Mesenchymal stem cell (in vitro differentiated cells and primary cell): ENCODE measurements around the gene SERPINB4. TPM values are rescaled to one million over a fixed set of nuclear protein-coding genes. Genes with fewer than 3 reads are reported as not detected.
"Not testable (repeated sequence)": the region's sequence is repeated elsewhere in the genome, so short reads cannot be mapped to it uniquely, and the experiment has no call there.

Experiments used
- DNase-seq: peaks from one replicate; pipeline ENCODE4 v3.0.0-alpha.2; 2013
- H2AFZ ChIP-seq: one replicate; pipeline ENCODE4 v1.6.1; 2013; ENCODE audit warnings: low read depth, mild to moderate bottlenecking, control low read depth, inconsistent platforms, low read length, moderate library complexity
- H2AK5ac ChIP-seq: 2 replicates; pipeline ENCODE4 v1.6.1; 2013; ENCODE audit warnings: low read length, moderate library complexity, mild to moderate bottlenecking, inconsistent platforms; ENCODE audit not compliant: severe bottlenecking
- H2BK120ac ChIP-seq: one replicate; pipeline ENCODE4 v1.6.1; 2013; ENCODE audit warnings: low read depth, mild to moderate bottlenecking, inconsistent platforms, low read length, moderate library complexity
- H2BK12ac ChIP-seq, 2 experiments: one replicate each; pipeline ENCODE4 v1.6.1; 2013; ENCODE audit warnings: inconsistent platforms in 2 of 2, low read length in 2 of 2, mild to moderate bottlenecking in 2 of 2, moderate library complexity in 2 of 2, control low read depth in 1 of 2
- H2BK15ac ChIP-seq: one replicate; pipeline ENCODE4 v1.6.1; 2013; ENCODE audit warnings: mild to moderate bottlenecking, low read depth, inconsistent platforms; ENCODE audit not compliant: poor library complexity, severe bottlenecking
- H2BK5ac ChIP-seq: 2 replicates; pipeline ENCODE4 v1.6.1; 2013; ENCODE audit warnings: low read depth, mild to moderate bottlenecking, low read length, control low read depth, inconsistent platforms; ENCODE audit not compliant: poor library complexity, severe bottlenecking
- H3K14ac ChIP-seq, 2 experiments: one replicate each; pipeline ENCODE4 v1.6.1; 2013; ENCODE audit warnings: inconsistent platforms in 2 of 2, low read length in 2 of 2, control low read depth in 1 of 2, mild to moderate bottlenecking in 1 of 2, moderate library complexity in 1 of 2
- H3K18ac ChIP-seq, 2 experiments: one replicate each; pipeline ENCODE4 v1.6.1; 2013; ENCODE audit warnings: inconsistent platforms in 2 of 2, low read length in 2 of 2, control low read depth in 1 of 2, low read depth in 1 of 2, mild to moderate bottlenecking in 1 of 2
- H3K23ac ChIP-seq, 2 experiments: one replicate each; pipeline ENCODE4 v1.6.1; 2013; ENCODE audit warnings: inconsistent platforms in 2 of 2, low read length in 2 of 2, mild to moderate bottlenecking in 2 of 2, moderate library complexity in 2 of 2, control low read depth in 1 of 2
- H3K27ac ChIP-seq: 2 replicates; pipeline ENCODE4 v1.5.1; 2013; ENCODE audit warnings: mild to moderate bottlenecking, moderate library complexity, low read length, control low read depth, inconsistent platforms; ENCODE audit not compliant: poor library complexity, severe bottlenecking
- H3K27me3 ChIP-seq, 2 experiments: 2 replicates each; pipeline versions ENCODE4 v1.6.1 to v1.7.0; 2013; ENCODE audit warnings: low read length in 2 of 2, mild to moderate bottlenecking in 2 of 2, moderate library complexity in 2 of 2, control low read depth in 1 of 2, inconsistent platforms in 1 of 2; ENCODE audit not compliant: control insufficient read depth in 1 of 2, insufficient read depth in 1 of 2
- H3K36me3 ChIP-seq, 2 experiments: 2 replicates each; pipeline versions ENCODE4 v1.6.1 to v1.7.0; 2013; ENCODE audit warnings: low read length in 2 of 2, control low read depth in 1 of 2, inconsistent platforms in 1 of 2, low read depth in 1 of 2, mild to moderate bottlenecking in 1 of 2; ENCODE audit not compliant: insufficient read depth in 2 of 2, control insufficient read depth in 1 of 2
- H3K4ac ChIP-seq, 2 experiments: one replicate each; pipeline ENCODE4 v1.6.1; 2013; ENCODE audit warnings: inconsistent platforms in 2 of 2, low read length in 2 of 2, mild to moderate bottlenecking in 2 of 2, moderate library complexity in 2 of 2, control low read depth in 1 of 2, low read depth in 1 of 2
- H3K4me1 ChIP-seq: 2 replicates; pipeline ENCODE4 v1.6.1; 2013; ENCODE audit warnings: low read depth, low read length, control low read depth; ENCODE audit not compliant: control insufficient read depth, insufficient read depth
- H3K4me2 ChIP-seq: 2 replicates; pipeline ENCODE4 v1.6.1; 2013; ENCODE audit warnings: low read length, mild to moderate bottlenecking, inconsistent platforms; ENCODE audit not compliant: poor library complexity, severe bottlenecking
- H3K4me3 ChIP-seq, 2 experiments: 2 replicates each; pipeline versions ENCODE4 v1.5.1 to v1.7.0; 2013; ENCODE audit warnings: low read length in 2 of 2, mild to moderate bottlenecking in 2 of 2, control low read depth in 1 of 2, low read depth in 1 of 2; ENCODE audit not compliant: insufficient read depth in 1 of 2
- H3K79me1 ChIP-seq: replicated peaks from 2 replicates; pipeline ENCODE4 v1.6.1; 2013; ENCODE audit warnings: mild to moderate bottlenecking, control low read depth, low read length, inconsistent platforms; ENCODE audit not compliant: poor library complexity, severe bottlenecking
- H3K9ac ChIP-seq: 2 replicates; pipeline ENCODE4 v1.7.0; 2013; ENCODE audit warnings: mild to moderate bottlenecking, low read length, moderate library complexity
- H3K9me3 ChIP-seq: 2 replicates; pipeline ENCODE4 v1.7.0; 2013; ENCODE audit warnings: mild to moderate bottlenecking, low read length; ENCODE audit not compliant: control insufficient read depth
- H4K8ac ChIP-seq: one replicate; pipeline ENCODE4 v1.6.1; 2013; ENCODE audit warnings: inconsistent platforms, mild to moderate bottlenecking, low read length, moderate library complexity
- H4K91ac ChIP-seq: one replicate; pipeline ENCODE4 v1.6.1; 2013; ENCODE audit warnings: mild to moderate bottlenecking, low read length, inconsistent platforms
- WGBS: methylation state at CpG from one replicate; pipeline ENCODE4 v1.1.7; 2013; ENCODE audit warnings: mixed read lengths; 5-methylcytosine and 5-hydroxymethylcytosine counted together
- polyA plus RNA-seq, 2 experiments: library from polyadenylated mRNA; stranded (reverse); fragments of 200-250 nt; gene quantifications; one replicate each; pipeline ENCODE4 v1.2.3, GENCODE V29; 2013

Gene SERPINB4
- not detected for polyA plus RNA-seq (2013, experiment 1 of 2)
- not detected for polyA plus RNA-seq (2013, experiment 2 of 2)

DNA sequence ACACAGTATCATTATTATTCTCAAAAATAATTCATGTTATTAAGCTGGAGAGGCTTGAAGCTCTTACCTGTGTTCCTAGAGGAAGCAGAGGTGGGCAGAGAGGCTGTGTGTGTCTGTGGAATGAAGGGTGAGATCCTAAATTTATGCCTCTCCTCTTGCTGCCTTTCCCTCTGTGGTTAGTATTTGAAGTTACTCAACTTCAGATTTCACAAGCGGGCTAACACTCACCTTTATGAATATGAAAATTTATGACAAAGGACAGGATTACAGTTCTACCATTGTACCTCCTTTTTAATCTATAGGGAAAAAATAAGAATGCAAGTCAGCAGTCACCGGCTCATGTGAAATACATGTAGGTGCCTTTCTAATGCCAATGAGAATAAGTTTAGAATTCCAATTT, at the start of gene SERPINB4:
Gene SERPINB4 (minus strand): TSS at position 115 of the 400 bp plus-strand sequence. CDS start 679 bp downstream, outside the sequence.
- not testable (repeated sequence) for H2AFZ ChIP-seq, H3K23ac ChIP-seq, H3K4me3 ChIP-seq, H3K4me1 ChIP-seq, H4K8ac ChIP-seq, H3K79me1 ChIP-seq, H3K36me3 ChIP-seq, H4K91ac ChIP-seq, DNase-seq, H3K9ac ChIP-seq, H2BK5ac ChIP-seq, H2BK120ac ChIP-seq, H2BK15ac ChIP-seq, H3K27me3 ChIP-seq, H3K4me2 ChIP-seq, H3K4ac ChIP-seq, H2BK12ac ChIP-seq, H2AK5ac ChIP-seq, H3K14ac ChIP-seq, H3K18ac ChIP-seq, H3K9me3 ChIP-seq, H3K27ac ChIP-seq
- WGBS = no CpG with 5 or more reads among the region's 2 CpGs

DNA sequence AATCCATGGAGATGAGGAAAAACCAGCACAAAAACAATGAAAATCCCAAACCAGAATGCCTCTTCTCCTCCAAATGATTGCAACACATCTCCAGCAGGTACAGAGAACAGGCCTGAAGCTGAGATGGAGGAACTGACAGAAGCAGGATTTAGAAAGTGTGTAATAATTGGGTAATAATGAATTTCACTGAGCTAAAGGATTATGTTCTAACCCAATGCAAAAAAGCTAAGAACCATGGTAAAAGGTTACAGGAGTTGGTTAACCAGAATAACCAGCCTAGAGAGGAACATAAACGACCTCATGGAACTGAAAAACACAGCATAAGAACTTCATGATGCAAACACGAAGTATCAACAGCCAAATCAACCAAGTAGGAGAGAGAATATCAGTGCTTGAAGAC, 45.0 kb upstream of the SERPINB4 start:
- Histone ChIP-seq H2BK15ac (no peak overlapping the region), H3K4ac (no peak overlapping the region), H2BK12ac (no peak overlapping the region), H3K4me3 (no peak overlapping the region), H3K27ac (no peak overlapping the region), H3K18ac (no peak overlapping the region), H3K79me1 (no peaks in the 10 kb centered on the region), H4K8ac (no peak overlapping the region), H4K91ac (no peak overlapping the region), H3K36me3 (no peaks in the 10 kb centered on the region), H3K14ac (no peak overlapping the region), H3K4me1 (no peaks in the 10 kb centered on the region), H3K9me3 (peaks cover 14% of the 10 kb centered on the region), H3K27me3 (no peaks in the 10 kb centered on the region), H3K4me2 (no peak overlapping the region), H2AK5ac (no peak overlapping the region), H3K9ac (no peak overlapping the region), H2BK120ac (no peak overlapping the region), H2AFZ (no peak overlapping the region), H2BK5ac (no peak overlapping the region), H3K23ac (no peak overlapping the region)
- DNase-seq = no peak
- no CpG with 5 or more reads among the region's 2 CpGs for WGBS

DNA sequence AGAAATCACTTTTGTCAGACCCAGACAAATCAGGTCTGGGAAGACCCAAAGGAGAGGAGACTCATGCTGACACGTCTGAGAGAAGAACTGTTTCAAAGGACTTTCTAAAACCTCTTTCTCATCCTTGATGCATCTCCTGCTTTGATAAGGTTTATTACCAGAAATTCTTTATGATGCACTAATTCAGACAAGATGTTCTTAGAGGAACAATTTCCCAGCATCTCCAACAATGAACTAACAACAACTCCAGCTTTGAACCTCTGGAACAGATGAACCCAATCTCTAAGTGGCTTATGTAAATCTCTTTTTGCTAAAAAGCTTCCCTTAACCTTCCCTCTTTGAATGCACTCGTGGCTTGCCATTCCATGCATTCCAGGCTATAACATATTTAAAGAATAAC, 42.8 kb upstream of the SERPINB4 start:
- H3K4ac ChIP-seq = no peak overlapping the region
- H3K27ac ChIP-seq = no peak overlapping the region
- no peak overlapping the region for H3K18ac ChIP-seq
- no peak overlapping the region for H2AK5ac ChIP-seq
- H3K36me3 ChIP-seq = no peaks in the 10 kb centered on the region
- no peak overlapping the region for H2AFZ ChIP-seq
- H3K9me3 ChIP-seq = peaks cover 11% of the 10 kb centered on the region
- 89% methylated on average over 1 of the region's 2 CpGs for WGBS
- no peaks in the 10 kb centered on the region for H3K27me3 ChIP-seq
- no peak overlapping the region for H2BK12ac ChIP-seq
- H2BK120ac ChIP-seq = no peak overlapping the region
- DNase-seq = no peak
- H3K23ac ChIP-seq = no peak overlapping the region
- H2BK15ac ChIP-seq = no peak overlapping the region
- no peak overlapping the region for H3K4me3 ChIP-seq
- peaks cover 1% of the 10 kb centered on the region for H3K4me1 ChIP-seq
- H3K14ac ChIP-seq = no peak overlapping the region
- H3K4me2 ChIP-seq = no peak overlapping the region
- H2BK5ac ChIP-seq = no peak overlapping the region
- H3K9ac ChIP-seq = no peak overlapping the region
- H4K8ac ChIP-seq = no peak overlapping the region
- H3K79me1 ChIP-seq = no peaks in the 10 kb centered on the region
- H4K91ac ChIP-seq = no peak overlapping the region

DNA sequence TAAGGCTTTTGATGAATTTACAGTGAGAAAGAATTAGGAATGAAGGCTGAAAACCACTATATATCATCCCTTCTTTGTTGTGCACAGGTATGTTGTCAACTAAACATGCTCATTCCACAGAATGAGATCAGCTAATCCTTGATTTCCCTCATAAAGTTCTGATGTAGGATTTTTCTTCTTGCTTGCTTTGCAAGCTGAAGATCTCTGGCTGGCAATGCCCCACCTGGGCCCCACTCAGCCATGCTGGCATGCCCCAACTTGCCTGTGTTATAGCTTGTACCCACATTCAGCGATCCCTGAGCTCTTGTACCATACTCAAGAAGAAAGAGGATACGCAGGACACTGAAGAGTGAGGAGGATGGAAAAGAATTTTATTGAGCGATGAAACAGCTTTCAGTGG, 40.7 kb upstream of the SERPINB4 start:
- DNase-seq = no peak
- Histone ChIP-seq H3K23ac (no peak overlapping the region), H3K36me3 (no peaks in the 10 kb centered on the region), H3K9ac (no peak overlapping the region), H4K91ac (no peak overlapping the region), H2BK12ac (no peak overlapping the region), H3K18ac (no peak overlapping the region), H2AK5ac (no peak overlapping the region), H3K27me3 (no peaks in the 10 kb centered on the region), H2BK15ac (no peak overlapping the region), H4K8ac (no peak overlapping the region), H2BK5ac (no peak overlapping the region), H2BK120ac (no peak overlapping the region), H3K4me2 (no peak overlapping the region), H3K79me1 (no peaks in the 10 kb centered on the region), H3K9me3 (no peaks in the 10 kb centered on the region), H3K4me3 (no peak overlapping the region), H3K27ac (no peak overlapping the region), H2AFZ (no peak overlapping the region), H3K4me1 (peaks cover 1% of the 10 kb centered on the region), H3K14ac (no peak overlapping the region), H3K4ac (no peak overlapping the region)
- 96% methylated on average over 3 of the region's 3 CpGs for WGBS
